HG02885 (cell line): ENCODE data around the gene ZNF429.
"Not testable (repeated sequence)": the region's sequence is repeated elsewhere in the genome, so short reads cannot be mapped to it uniquely, and the experiment has no call there.

ENCODE experiments used
- ATAC-seq: cut with Tn5 transposase; IDR thresholded peaks from one replicate; pipeline ENCODE4 v1.9.1; 2021; ENCODE audit warnings: mild to moderate bottlenecking; ENCODE audit not compliant: unreplicated experiment, poor library complexity

Gene ZNF429

GRCh38 chr19:21587549-21587948 lies 82.1 kb downstream of the ZNF429 start:
- ATAC-seq = no peak

GRCh38 chr19:21588065-21588601 lies 82.7 kb downstream of the ZNF429 start:
- ATAC-seq = no peak

GRCh38 chr19:21590867-21591266 lies 85.5 kb downstream of the ZNF429 start:
- ATAC-seq = no peak

GRCh38 chr19:21593008-21593481 lies 87.6 kb downstream of the ZNF429 start:
- no peak for ATAC-seq

- ATAC-seq = no peak
Measured at GRCh38 chr19:21593502-21593901, 88.1 kb downstream of the ZNF429 start.

GRCh38 chr19:21593934-21594820 lies 88.8 kb downstream of the ZNF429 start:
- ATAC-seq = no peak

GRCh38 chr19:21595185-21595584 lies 89.8 kb downstream of the ZNF429 start:
- no peak for ATAC-seq

GRCh38 chr19:21602082-21602658 lies 96.8 kb downstream of the ZNF429 start:
- ATAC-seq = no peak

GRCh38 chr19:21602659-21603430 lies 97.4 kb downstream of the ZNF429 start:
- ATAC-seq = not testable (repeated sequence)

GRCh38 chr19:21603431-21604231 lies 98.2 kb downstream of the ZNF429 start:
- no peak for ATAC-seq

GRCh38 chr19:21604351-21604926 lies 99.0 kb downstream of the ZNF429 start:
- no peak for ATAC-seq
